ENCODE data around the gene PDAP1.

- no peak for TF ChIP-seq TCF12 (IDR thresholded peaks at IDR 0.05; ENCODE audit: low read depth, low read length)
- TF ChIP-seq TAF1 (IDR thresholded peaks at IDR 0.05; ENCODE audit: low read depth, low read length), result no peak
These were observed 44.1 kb upstream of the PDAP1 start for GRCh38 chr7:99452541-99452940.
